ENCODE results near the gene KITLG. TPM values are rescaled to one million over a fixed set of nuclear protein-coding genes. Genes with fewer than 3 reads are reported as not detected.

The KITLG gene
- total and polyA plus RNA-seq, 2 experiments from 2014 or later, result 1.1 TPM

GRCh38 chr12:88585077-88585476 is 4.8 kb upstream of the KITLG start:
- no peak for DNase-seq (ENCODE audit: low read depth in 1 of 2, low spot score in 1 of 2)
- Histone ChIP-seq H3K9me3 (ENCODE audit: low read depth) (no peaks in the 10 kb centered on the region), H3K27me3 (peaks cover 11% of the 10 kb centered on the region), H3K4me3 (no peak overlapping the region), H3K36me3 (no peaks in the 10 kb centered on the region), H3K4me1 (ENCODE audit: low read depth) (no peaks in the 10 kb centered on the region), H3K27ac (no peak overlapping the region)
- no peak for TF ChIP-seq CTCF (IDR thresholded peaks at IDR 0.05; ENCODE audit: low read depth, low read length)

- Histone ChIP-seq H3K27ac (no peak overlapping the region), H3K27me3 (peaks cover 20% of the 10 kb centered on the region), H3K36me3 (no peaks in the 10 kb centered on the region), H3K4me3 (peak overlapping the region; percentile 55), H3K9me3 (ENCODE audit: low read depth) (no peaks in the 10 kb centered on the region), H3K4me1 (ENCODE audit: low read depth) (peaks cover 12% of the 10 kb centered on the region)
- TF ChIP-seq CTCF (IDR thresholded peaks at IDR 0.05; ENCODE audit: low read depth, low read length), result no peak
- DNase-seq (ENCODE audit: low read depth in 1 of 2, low spot score in 1 of 2), result peak; percentile 54 to 57
These were observed 645 bp downstream of the KITLG start for GRCh38 chr12:88579601-88580050.

- TF ChIP-seq CTCF (IDR thresholded peaks at IDR 0.05; ENCODE audit: low read depth, low read length), result peak; percentile 39
- Histone ChIP-seq H3K4me1 (ENCODE audit: low read depth) (peaks cover 12% of the 10 kb centered on the region), H3K27ac (no peak overlapping the region), H3K27me3 (peaks cover 20% of the 10 kb centered on the region), H3K36me3 (no peaks in the 10 kb centered on the region), H3K9me3 (ENCODE audit: low read depth) (no peaks in the 10 kb centered on the region), H3K4me3 (peak overlapping the region; percentile 55)
- peak in 1 of 2 donors; percentile 38 for DNase-seq (ENCODE audit: low read depth in 1 of 2, low spot score in 1 of 2)
These were observed 1.1 kb downstream of the KITLG start for GRCh38 chr12:88579161-88579517.

GRCh38 chr12:88578276-88579160 is 1.8 kb downstream of the KITLG start:
- TF ChIP-seq CTCF (IDR thresholded peaks at IDR 0.05; ENCODE audit: low read depth, low read length), result no peak
- Histone ChIP-seq H3K4me3 (no peak overlapping the region), H3K27ac (no peak overlapping the region), H3K27me3 (peaks cover 20% of the 10 kb centered on the region), H3K4me1 (ENCODE audit: low read depth) (peaks cover 12% of the 10 kb centered on the region), H3K36me3 (no peaks in the 10 kb centered on the region), H3K9me3 (ENCODE audit: low read depth) (no peaks in the 10 kb centered on the region)
- peak in 1 of 2 donors; percentile 26 for DNase-seq (ENCODE audit: low read depth in 1 of 2, low spot score in 1 of 2)

- peak; percentile 13 for TF ChIP-seq CTCF (IDR thresholded peaks at IDR 0.05; ENCODE audit: low read depth, low read length)
- Histone ChIP-seq H3K27me3 (peaks cover 20% of the 10 kb centered on the region), H3K36me3 (no peaks in the 10 kb centered on the region), H3K9me3 (ENCODE audit: low read depth) (no peaks in the 10 kb centered on the region), H3K27ac (no peak overlapping the region), H3K4me1 (ENCODE audit: low read depth) (peaks cover 12% of the 10 kb centered on the region), H3K4me3 (no peak overlapping the region)
- peak in 1 of 2 donors; percentile 23 for DNase-seq (ENCODE audit: low read depth in 1 of 2, low spot score in 1 of 2)
These were observed 2.7 kb downstream of the KITLG start for GRCh38 chr12:88577537-88577936.
